Coronary artery (tissue), 2 donors: ENCODE measurements around the gene WDR45B.

Experiments
- DNase-seq: peaks from one replicate; pipeline ENCODE4 v3.0.0-alpha.2; 2017; ENCODE audit warnings: low spot score
- H3K27ac ChIP-seq, 2 donors: fragments of 200-600 bp; sonication (generic); one replicate each; pipeline ENCODE4 v1.5.1; 2016 to 2019
- H3K4me3 ChIP-seq: fragments of 200-600 bp; sonication (generic); 2 replicates; pipeline ENCODE4 v1.5.1; 2016; ENCODE audit warnings: mild to moderate bottlenecking, moderate library complexity
- TF ChIP-seq, protein P1 (sequence below): fragments of 200-600 bp; sonication (generic); IDR thresholded peaks from one replicate; pipeline ENCODE4 v1.5.1; 2019; ENCODE audit warnings: antibody characterized with exemption

Gene WDR45B

DNA sequence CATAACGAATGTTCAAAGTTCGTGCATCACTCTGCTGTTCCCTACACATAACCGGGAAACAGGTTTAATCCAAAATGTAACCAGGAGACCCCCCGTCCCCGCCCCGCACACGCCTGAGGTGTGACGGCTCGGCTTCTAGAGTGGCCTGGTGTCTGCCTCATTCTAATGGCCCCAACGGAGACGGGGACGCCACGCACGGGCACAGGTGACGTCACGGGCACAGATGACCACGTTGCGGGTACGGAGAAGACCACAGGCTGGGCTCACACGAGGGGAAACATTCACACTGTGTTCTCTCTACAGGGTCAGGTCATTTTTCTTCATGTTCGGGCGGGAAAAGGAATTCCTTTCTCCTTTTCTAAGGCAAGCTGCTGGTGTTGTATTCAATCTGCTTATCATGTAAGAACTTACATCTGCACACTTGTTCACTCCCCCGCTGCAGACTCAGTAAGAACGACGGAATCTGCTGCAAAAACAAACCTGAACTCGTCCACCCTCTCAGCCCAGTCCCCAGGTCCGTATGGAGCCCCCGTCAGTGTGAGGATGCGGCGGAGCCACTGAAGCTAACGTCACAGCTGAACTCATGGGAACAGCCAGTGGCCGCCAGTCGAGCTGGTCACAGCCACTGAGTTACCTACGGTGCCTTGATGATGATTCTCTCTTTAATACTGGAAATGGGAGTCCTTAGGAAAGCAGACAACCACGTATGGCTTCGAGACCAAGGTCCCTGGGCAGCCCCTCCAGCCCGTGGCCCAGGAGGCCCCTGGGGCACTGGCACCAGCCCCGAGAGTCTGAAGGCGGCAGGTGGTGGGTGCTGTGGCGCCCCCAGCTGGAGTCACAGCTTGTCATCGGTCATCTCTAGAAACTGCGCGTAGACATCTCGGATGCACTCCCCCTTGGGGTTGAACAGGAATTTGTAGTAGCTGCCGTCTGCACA lies 32.9 kb downstream of the WDR45B start:
- no peak for DNase-seq
- TF ChIP-seq, protein P1, sequence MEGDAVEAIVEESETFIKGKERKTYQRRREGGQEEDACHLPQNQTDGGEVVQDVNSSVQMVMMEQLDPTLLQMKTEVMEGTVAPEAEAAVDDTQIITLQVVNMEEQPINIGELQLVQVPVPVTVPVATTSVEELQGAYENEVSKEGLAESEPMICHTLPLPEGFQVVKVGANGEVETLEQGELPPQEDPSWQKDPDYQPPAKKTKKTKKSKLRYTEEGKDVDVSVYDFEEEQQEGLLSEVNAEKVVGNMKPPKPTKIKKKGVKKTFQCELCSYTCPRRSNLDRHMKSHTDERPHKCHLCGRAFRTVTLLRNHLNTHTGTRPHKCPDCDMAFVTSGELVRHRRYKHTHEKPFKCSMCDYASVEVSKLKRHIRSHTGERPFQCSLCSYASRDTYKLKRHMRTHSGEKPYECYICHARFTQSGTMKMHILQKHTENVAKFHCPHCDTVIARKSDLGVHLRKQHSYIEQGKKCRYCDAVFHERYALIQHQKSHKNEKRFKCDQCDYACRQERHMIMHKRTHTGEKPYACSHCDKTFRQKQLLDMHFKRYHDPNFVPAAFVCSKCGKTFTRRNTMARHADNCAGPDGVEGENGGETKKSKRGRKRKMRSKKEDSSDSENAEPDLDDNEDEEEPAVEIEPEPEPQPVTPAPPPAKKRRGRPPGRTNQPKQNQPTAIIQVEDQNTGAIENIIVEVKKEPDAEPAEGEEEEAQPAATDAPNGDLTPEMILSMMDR = no peak
- no peak overlapping the region for H3K27ac ChIP-seq
- no peak overlapping the region for H3K4me3 ChIP-seq

DNA sequence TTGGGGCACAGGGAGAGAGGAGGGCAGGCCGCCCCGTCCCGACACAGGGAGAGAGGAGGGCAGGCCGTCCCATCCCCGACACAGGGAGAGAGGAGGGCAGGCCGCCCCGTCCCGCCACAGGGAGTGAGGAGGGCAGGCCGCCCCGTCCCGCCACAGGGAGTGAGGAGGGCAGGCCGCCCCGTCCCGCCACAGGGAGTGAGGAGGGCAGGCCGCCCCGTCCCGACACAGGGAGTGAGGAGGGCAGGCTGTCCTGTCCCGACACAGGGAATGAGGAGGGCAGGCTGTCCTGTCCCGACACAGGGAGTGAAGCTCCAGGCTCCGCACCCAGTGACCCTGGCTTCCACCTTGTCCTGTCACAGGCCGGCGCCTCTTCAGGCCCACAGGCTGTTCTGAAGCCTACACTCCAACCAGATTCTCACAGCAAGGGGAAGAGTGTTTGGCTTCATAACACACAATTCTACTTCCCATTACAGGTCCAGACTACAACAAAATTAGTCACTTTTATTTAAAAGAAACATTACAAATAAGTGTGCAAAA lies 34.1 kb downstream of the WDR45B start:
- Histone ChIP-seq H3K27ac (no peak overlapping the region), H3K4me3 (no peak overlapping the region)
- TF ChIP-seq, protein P1 = no peak
- DNase-seq = no peak

- TF ChIP-seq, protein P1 = no peak
- Histone ChIP-seq H3K27ac (no peak overlapping the region), H3K4me3 (no peak overlapping the region)
- no peak for DNase-seq
These were observed 34.8 kb downstream of the WDR45B start for GRCh38 chr17:82613283-82614094.

DNA sequence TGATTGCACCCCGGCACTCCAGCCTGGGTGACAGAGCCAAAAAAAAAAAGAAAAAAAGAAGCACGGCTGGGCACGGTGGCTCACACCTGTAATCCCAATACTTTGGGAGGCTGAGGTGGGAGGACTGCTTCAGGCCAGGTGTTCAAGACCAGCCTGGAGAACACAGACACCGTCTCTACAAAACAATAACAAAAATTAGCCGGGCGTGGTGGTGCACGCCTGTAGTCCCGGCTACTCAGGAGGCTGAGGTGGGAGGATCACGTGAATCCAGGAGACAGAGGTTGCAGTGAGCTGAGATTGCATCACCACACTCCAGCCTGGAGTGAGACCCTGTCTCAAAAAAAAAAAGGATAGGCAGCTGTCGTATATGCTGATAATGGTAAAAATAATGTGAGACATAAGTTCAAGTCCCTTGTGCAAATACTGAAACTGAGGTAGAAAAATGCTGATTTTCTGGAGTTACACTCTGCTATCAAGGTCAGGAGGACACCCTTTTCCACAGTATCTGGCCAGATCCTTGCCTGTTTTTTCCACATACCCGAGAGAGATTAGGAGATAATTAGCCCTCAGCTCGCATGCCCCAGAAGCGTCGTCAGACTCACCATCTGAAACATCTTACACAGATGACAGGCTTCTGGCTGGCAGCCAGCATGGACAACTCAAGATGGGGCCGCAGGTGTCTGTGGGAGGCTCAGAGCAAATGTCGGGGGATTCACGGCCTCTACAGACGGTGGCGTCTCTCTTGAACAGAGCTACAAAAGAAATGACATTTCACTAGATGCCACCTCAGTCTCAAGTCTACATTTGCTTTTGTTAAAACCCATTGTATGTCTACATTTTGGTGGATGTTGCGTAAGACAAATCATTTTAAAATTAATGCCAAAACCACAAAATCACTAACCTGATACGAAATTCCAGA lies 36.8 kb downstream of the WDR45B start:
- DNase-seq = no peak
- TF ChIP-seq, protein P1 = no peak
- H3K4me3 ChIP-seq = no peak overlapping the region
- no peak overlapping the region for H3K27ac ChIP-seq

DNA sequence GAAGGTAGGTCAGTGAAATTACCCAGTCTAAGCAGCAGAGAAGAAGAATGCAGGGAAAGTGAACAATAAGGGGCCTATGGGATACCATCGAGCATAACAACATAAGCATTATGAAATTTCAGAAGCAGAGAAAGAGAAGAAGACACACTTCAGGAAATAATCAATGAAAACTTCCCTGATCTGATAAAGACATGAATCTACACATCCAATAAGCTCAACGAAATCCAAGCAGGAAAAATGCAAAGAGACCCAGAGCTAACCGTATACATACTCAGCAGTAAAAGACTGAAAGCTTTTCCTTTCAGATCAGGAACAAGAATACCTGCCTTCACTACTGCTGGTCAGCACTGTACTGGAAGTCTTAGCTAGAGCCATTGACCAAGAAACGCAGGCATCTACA lies 38.6 kb downstream of the WDR45B start:
- H3K4me3 ChIP-seq = no peak overlapping the region
- no peak overlapping the region for H3K27ac ChIP-seq
- DNase-seq = no peak
- TF ChIP-seq, protein P1 = no peak

- no peak for DNase-seq
- Histone ChIP-seq H3K4me3 (no peak overlapping the region), H3K27ac (no peak overlapping the region)
- TF ChIP-seq, protein P1 = no peak
These were observed 39.4 kb downstream of the WDR45B start for GRCh38 chr17:82608816-82609215.
